WTC11 (cell line): Measurements from ENCODE around the gene EXOC1L. TPM values are rescaled to one million over a fixed set of nuclear protein-coding genes. Genes with fewer than 3 reads are reported as not detected.

Experiments used
- ATAC-seq: fragments of 200-7000 bp; cut with Tn5 transposase; 2 replicates; pipeline ENCODE4 v1.10.0; 2021; ENCODE audit warnings: mild to moderate bottlenecking, moderate library complexity
- CTCF ChIA-PET: fragments of 300-600 bp; sonication (Branson Sonifier 250); formaldehyde crosslinking; loops from one replicate; lab custom pipeline; 2021; ENCODE audit warnings: antibody characterized with exemption; lab: Charles Lee
- POLR2A ChIA-PET: fragments of 350-600 bp; sonication (Branson Sonifier 250); formaldehyde crosslinking; loops from one replicate; lab custom pipeline; 2021; ENCODE audit warnings: antibody characterized with exemption; lab: Charles Lee
- DNase-seq: peaks from one replicate; pipeline ENCODE4 v3.0.0; 2021; ENCODE audit warnings: low spot score
- H3K27ac Mint-ChIP-seq: 2 replicates; pipeline ENCODE4 v1.8.0; 2021; ENCODE audit warnings: mixed read lengths
- H3K27me3 Mint-ChIP-seq: 2 replicates; pipeline ENCODE4 v1.8.0; 2021; ENCODE audit warnings: low read depth, mild to moderate bottlenecking, moderate library complexity, mixed read lengths
- H3K36me3 Mint-ChIP-seq: 2 replicates; pipeline ENCODE4 v1.8.0; 2021; ENCODE audit warnings: mixed read lengths
- H3K4me1 Mint-ChIP-seq: 2 replicates; pipeline ENCODE4 v1.8.0; 2022; ENCODE audit warnings: mixed read lengths
- H3K4me3 Mint-ChIP-seq: 2 replicates; pipeline ENCODE4 v1.8.0; 2021; ENCODE audit warnings: mild to moderate bottlenecking, moderate library complexity, mixed read lengths
- H3K9me3 Mint-ChIP-seq: 2 replicates; pipeline ENCODE4 v1.8.0; 2021; ENCODE audit warnings: mixed read lengths
- ARID4B ChIP-seq: sonication (generic); formaldehyde crosslinking; IDR thresholded peaks from 2 replicates; pipeline ENCODE4 v1.8.0; 2023; ENCODE audit warnings: missing genetic modification reagents, mild to moderate bottlenecking, borderline replicate concordance
- ATF2 ChIP-seq: sonication (generic); formaldehyde crosslinking; IDR thresholded peaks from 2 replicates; pipeline ENCODE4 v1.8.1; 2022; ENCODE audit warnings: low read depth, missing genetic modification reagents, borderline replicate concordance
- CBFB ChIP-seq: sonication (generic); formaldehyde crosslinking; IDR thresholded peaks from 2 replicates; pipeline ENCODE4 v1.8.1; 2022; ENCODE audit warnings: mild to moderate bottlenecking, low read depth, missing genetic modification reagents
- CREM ChIP-seq: sonication (generic); formaldehyde crosslinking; IDR thresholded peaks from 2 replicates; pipeline ENCODE4 v1.8.1; 2022; ENCODE audit warnings: mild to moderate bottlenecking, missing genetic modification reagents, moderate library complexity
- GRHL2 ChIP-seq: fragments of 250-450 bp; sonication (Bioruptor Pico); IDR thresholded peaks from 2 replicates; pipeline ENCODE4 v1.8.0; 2022; ENCODE audit warnings: mild to moderate bottlenecking, moderate library complexity; ENCODE audit not compliant: insufficient replicate concordance, severe bottlenecking
- SMAD3 ChIP-seq: sonication (generic); formaldehyde crosslinking; IDR thresholded peaks from 2 replicates; pipeline ENCODE4 v1.8.0; 2022; ENCODE audit warnings: missing genetic modification reagents, mild to moderate bottlenecking, borderline replicate concordance
- ZMAT4 ChIP-seq: fragments of 250-450 bp; sonication (Bioruptor Pico); IDR thresholded peaks from 2 replicates; pipeline ENCODE4 v1.9.0; 2021; ENCODE audit warnings: mild to moderate bottlenecking
- ZNF281 ChIP-seq: sonication (generic); formaldehyde crosslinking; IDR thresholded peaks from 2 replicates; pipeline ENCODE4 v1.8.0; 2023; ENCODE audit warnings: mild to moderate bottlenecking, missing genetic modification reagents
- ZNF425 ChIP-seq: fragments of 250-450 bp; sonication (Bioruptor Pico); conservative IDR thresholded peaks from 2 replicates; pipeline ENCODE4 v1.9.0; 2021; ENCODE audit warnings: mild to moderate bottlenecking
- total RNA-seq: library from RNA; stranded (reverse); gene quantifications from 3 replicates; pipeline ENCODE4 v1.2.3, GENCODE V29; 2021
- TF ChIP-seq, protein P1 (sequence below): sonication (generic); formaldehyde crosslinking; conservative IDR thresholded peaks from 2 replicates; pipeline ENCODE4 v1.8.1; 2022; ENCODE audit warnings: mild to moderate bottlenecking, missing genetic modification reagents

Gene EXOC1L
- total RNA-seq, 1 experiment from 2014 or later: not detected

GRCh38 chr4:55857586-55857985 is 38.0 kb downstream of the EXOC1L start (continued):
- TF ChIP-seq ZNF425 (CRISPR knock-in tag) (no peak), CREM (no peak), SMAD3 (CRISPR knock-in tag) (no peak), CBFB (CRISPR knock-in tag) (no peak), ZMAT4 (CRISPR knock-in tag) (no peak), ATF2 (no peak)
- TF ChIP-seq, protein P1, sequence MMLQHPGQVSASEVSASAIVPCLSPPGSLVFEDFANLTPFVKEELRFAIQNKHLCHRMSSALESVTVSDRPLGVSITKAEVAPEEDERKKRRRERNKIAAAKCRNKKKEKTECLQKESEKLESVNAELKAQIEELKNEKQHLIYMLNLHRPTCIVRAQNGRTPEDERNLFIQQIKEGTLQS (CRISPR knock-in tag): no peak
- TF ChIP-seq, all 79 proteins: peak for 0

DNA sequence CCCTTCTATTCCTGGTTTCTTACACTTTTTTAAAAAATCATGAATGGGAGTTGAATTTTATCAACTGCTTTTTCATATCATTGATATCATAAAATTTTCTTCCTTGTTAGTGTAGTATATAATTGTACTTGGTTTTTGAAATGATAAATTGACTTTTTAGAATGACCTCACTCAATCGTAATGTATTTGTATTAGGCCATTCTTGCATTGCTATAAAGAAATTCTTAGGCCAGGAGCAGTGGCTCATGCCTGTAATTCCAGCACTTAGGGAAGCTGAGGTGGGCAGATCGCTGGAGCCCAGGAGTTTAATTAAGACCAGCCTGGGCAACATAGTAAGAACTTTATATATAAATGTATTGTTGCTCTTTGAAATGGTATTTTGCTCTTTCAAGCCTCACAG is 40.1 kb downstream of the EXOC1L start:
- no peak for DNase-seq
- no peak for ATAC-seq
- TF ChIP-seq ZNF281 (CRISPR knock-in tag) (no peak), GRHL2 (no peak)
- peaks cover 6% of the 10 kb centered on the region for H3K9me3 Mint-ChIP-seq
- H3K36me3 Mint-ChIP-seq: peaks cover 8% of the 10 kb centered on the region; the same call in 1 of the 2 replicates
- no peaks in the 10 kb centered on the region for H3K27me3 Mint-ChIP-seq
- H3K4me1 Mint-ChIP-seq: no peaks in the 10 kb centered on the region
- ChIA-PET POLR2A (no interaction called here), CTCF (no interaction called here)
- no peak overlapping the region for H3K4me3 Mint-ChIP-seq
- no peak overlapping the region for H3K27ac Mint-ChIP-seq

DNA sequence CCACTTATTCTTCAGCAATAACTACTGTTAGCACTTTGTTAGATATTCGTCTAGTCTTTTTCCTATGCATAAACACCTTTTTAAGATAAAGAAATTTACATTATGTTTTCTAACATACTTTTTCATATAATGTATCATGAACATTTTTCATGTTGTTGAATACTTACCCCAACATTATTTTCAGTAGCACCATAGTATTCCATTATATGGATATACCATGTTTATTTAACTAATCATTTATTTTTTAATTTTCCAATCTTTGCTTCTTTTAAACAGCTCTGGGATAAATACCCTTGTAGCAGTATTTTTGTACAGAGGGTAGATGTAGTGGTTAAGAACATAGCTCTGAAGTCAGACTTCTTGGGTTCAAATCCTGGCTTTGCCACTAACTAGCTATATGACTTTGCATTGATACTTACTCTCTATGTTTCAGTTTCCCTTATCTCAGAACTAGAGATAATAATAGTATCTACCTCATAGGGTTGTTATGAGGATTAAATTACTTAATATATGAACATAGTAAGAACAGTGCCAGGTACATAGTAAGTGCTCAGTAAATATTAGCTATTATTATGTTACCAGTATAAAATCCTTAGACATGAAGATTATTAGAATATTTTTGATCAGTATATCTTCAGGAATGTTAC is 45.1 kb downstream of the EXOC1L start:
- ChIA-PET POLR2A (no interaction called here), CTCF (interaction anchor here (1.0 kb wide), 1 partner anchor 45 kb away, joined by 3 read pairs; the partner anchor contains the start of gene EXOC1L)
- Mint-ChIP-seq H3K9me3 (no peaks in the 10 kb centered on the region), H3K4me3 (no peak overlapping the region), H3K4me1 (no peaks in the 10 kb centered on the region), H3K27me3 (no peaks in the 10 kb centered on the region), H3K27ac (no peak overlapping the region), H3K36me3 (peaks cover 18% of the 10 kb centered on the region)
- ATAC-seq: no peak
- TF ChIP-seq ZMAT4 (CRISPR knock-in tag) (no peak), ATF2 (no peak), ARID4B (CRISPR knock-in tag) (no peak)
- no peak for DNase-seq
